ENCODE results near the gene PARP2. TPM values are rescaled to one million over a fixed set of nuclear protein-coding genes. Genes with fewer than 3 reads are reported as not detected.

PARP2 gene
- total RNA-seq, 1 experiment from 2014 or later = 38.3 TPM

DNA sequence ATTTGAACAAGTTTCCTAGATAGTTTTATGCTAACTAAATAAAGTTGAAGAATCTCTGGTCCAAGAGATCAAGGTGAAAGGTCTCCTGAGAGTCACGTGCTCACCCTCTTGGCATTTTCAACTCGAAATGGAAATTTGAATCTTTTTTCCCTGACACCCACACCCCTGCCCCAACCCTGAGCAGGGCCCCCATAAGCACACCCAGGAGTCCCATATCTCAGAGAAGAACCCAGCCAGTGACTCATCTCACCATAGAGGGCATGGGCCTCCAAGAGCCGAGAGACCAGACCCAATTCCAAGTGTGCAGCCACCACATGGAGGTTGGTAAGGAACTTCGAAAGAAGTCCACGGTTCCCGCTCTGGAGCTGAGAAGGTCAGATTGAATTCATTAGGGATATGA lies 37.2 kb downstream of the PARP2 start:
- Histone ChIP-seq H3K9me3 (ENCODE audit: low read length) (no peaks in the 10 kb centered on the region), H3K27me3 (ENCODE audit: low read length) (no peaks in the 10 kb centered on the region), H3K9ac (ENCODE audit: low read length) (no peak overlapping the region), H3K9me2 (replicated peaks; ENCODE audit: low read length) (no peaks in the 10 kb centered on the region), H3F3A (ENCODE audit: low read length, unreplicated experiment) (no peaks in the 10 kb centered on the region), H2AFZ (ENCODE audit: low read length) (no peak overlapping the region), H3K4me2 (ENCODE audit: low read length) (no peak overlapping the region), H4K20me1 (ENCODE audit: low read length) (no peaks in the 10 kb centered on the region), H3K4me1 (ENCODE audit: insufficient read depth, low read length) (no peaks in the 10 kb centered on the region), H3K79me2 (ENCODE audit: low read length) (no peaks in the 10 kb centered on the region), H3K27ac (ENCODE audit: low read length) (no peak overlapping the region), H3K4me3 (ENCODE audit: low read length) (no peak overlapping the region), H3K36me3 (ENCODE audit: low read depth, low read length) (peaks cover 10% of the 10 kb centered on the region; the same call in 1 of the 2 replicates)
- ATAC-seq = no peak
- no TSS peak for BruUV-seq (replicated peaks)
- ChIA-PET POLR2A (ENCODE audit: unreplicated experiment) (no interaction called here), CTCF (no interaction called here)
- intact Hi-C loops (cut with micrococcal nuclease) = no loop called here
- TF ChIP-seq EZH2phosphoT487 (IDR thresholded peaks at IDR 0.05; ENCODE audit: borderline replicate concordance, low read length) (no peak), EZH2 (IDR thresholded peaks at IDR 0.05; ENCODE audit: low read length, unreplicated experiment) (no peak)
- TF ChIP-seq, protein P1, sequence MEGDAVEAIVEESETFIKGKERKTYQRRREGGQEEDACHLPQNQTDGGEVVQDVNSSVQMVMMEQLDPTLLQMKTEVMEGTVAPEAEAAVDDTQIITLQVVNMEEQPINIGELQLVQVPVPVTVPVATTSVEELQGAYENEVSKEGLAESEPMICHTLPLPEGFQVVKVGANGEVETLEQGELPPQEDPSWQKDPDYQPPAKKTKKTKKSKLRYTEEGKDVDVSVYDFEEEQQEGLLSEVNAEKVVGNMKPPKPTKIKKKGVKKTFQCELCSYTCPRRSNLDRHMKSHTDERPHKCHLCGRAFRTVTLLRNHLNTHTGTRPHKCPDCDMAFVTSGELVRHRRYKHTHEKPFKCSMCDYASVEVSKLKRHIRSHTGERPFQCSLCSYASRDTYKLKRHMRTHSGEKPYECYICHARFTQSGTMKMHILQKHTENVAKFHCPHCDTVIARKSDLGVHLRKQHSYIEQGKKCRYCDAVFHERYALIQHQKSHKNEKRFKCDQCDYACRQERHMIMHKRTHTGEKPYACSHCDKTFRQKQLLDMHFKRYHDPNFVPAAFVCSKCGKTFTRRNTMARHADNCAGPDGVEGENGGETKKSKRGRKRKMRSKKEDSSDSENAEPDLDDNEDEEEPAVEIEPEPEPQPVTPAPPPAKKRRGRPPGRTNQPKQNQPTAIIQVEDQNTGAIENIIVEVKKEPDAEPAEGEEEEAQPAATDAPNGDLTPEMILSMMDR (conservative IDR thresholded peaks at IDR 0.05; ENCODE audit: low read depth, low read length) = no peak
- no peak for DNase-seq

GRCh38 chr14:20381341-20381740 lies 37.9 kb downstream of the PARP2 start:
- no peaks in the 10 kb centered on the region for H4K20me1 ChIP-seq (ENCODE audit: low read length)
- H3K9me3 ChIP-seq (ENCODE audit: low read length) = no peaks in the 10 kb centered on the region
- H3F3A ChIP-seq (ENCODE audit: low read length, unreplicated experiment) = no peaks in the 10 kb centered on the region
- ATAC-seq (no peak), DNase-seq (no peak)
- POLR2A ChIA-PET (ENCODE audit: unreplicated experiment) = no interaction called here
- TF ChIP-seq EZH2 (IDR thresholded peaks at IDR 0.05; ENCODE audit: low read length, unreplicated experiment) = no peak
- H3K36me3 ChIP-seq (ENCODE audit: low read depth, low read length) = peaks cover 10% of the 10 kb centered on the region; the same call in 1 of the 2 replicates
- no peaks in the 10 kb centered on the region for H3K27me3 ChIP-seq (ENCODE audit: low read length)
- no TSS peak for BruUV-seq (replicated peaks)
- intact Hi-C loops (cut with micrococcal nuclease) = no loop called here
- no peak overlapping the region for H3K4me2 ChIP-seq (ENCODE audit: low read length)
- no peak overlapping the region for H2AFZ ChIP-seq (ENCODE audit: low read length)
- no peak overlapping the region for H3K27ac ChIP-seq (ENCODE audit: low read length)
- H3K9ac ChIP-seq (ENCODE audit: low read length) = no peak overlapping the region
- H3K79me2 ChIP-seq (ENCODE audit: low read length) = no peaks in the 10 kb centered on the region
- H3K9me2 ChIP-seq (replicated peaks; ENCODE audit: low read length) = no peaks in the 10 kb centered on the region
- H3K4me1 ChIP-seq (ENCODE audit: insufficient read depth, low read length) = no peaks in the 10 kb centered on the region
- CTCF ChIA-PET = no interaction called here
- no peak overlapping the region for H3K4me3 ChIP-seq (ENCODE audit: low read length)

- H3K4me1 ChIP-seq (ENCODE audit: insufficient read depth, low read length) = no peaks in the 10 kb centered on the region
- no peak overlapping the region for H2AFZ ChIP-seq (ENCODE audit: low read length)
- ATAC-seq (no peak), DNase-seq (no peak)
- no peaks in the 10 kb centered on the region for H3K9me2 ChIP-seq (replicated peaks; ENCODE audit: low read length)
- no peak overlapping the region for H3K9ac ChIP-seq (ENCODE audit: low read length)
- ChIA-PET POLR2A (ENCODE audit: unreplicated experiment) (no interaction called here), CTCF (no interaction called here)
- no peaks in the 10 kb centered on the region for H3K9me3 ChIP-seq (ENCODE audit: low read length)
- peaks cover 10% of the 10 kb centered on the region; the same call in 1 of the 2 replicates for H3K36me3 ChIP-seq (ENCODE audit: low read depth, low read length)
- H3K4me2 ChIP-seq (ENCODE audit: low read length) = no peak overlapping the region
- TF ChIP-seq, protein P1 (conservative IDR thresholded peaks at IDR 0.05; ENCODE audit: low read depth, low read length) = no peak
- TF ChIP-seq EZH2 (IDR thresholded peaks at IDR 0.05; ENCODE audit: low read length, unreplicated experiment) (no peak), EZH2phosphoT487 (IDR thresholded peaks at IDR 0.05; ENCODE audit: borderline replicate concordance, low read length) (no peak)
- H3K79me2 ChIP-seq (ENCODE audit: low read length) = no peaks in the 10 kb centered on the region
- intact Hi-C loops (cut with micrococcal nuclease) = no loop called here
- no peaks in the 10 kb centered on the region for H4K20me1 ChIP-seq (ENCODE audit: low read length)
- no peaks in the 10 kb centered on the region for H3F3A ChIP-seq (ENCODE audit: low read length, unreplicated experiment)
- no peak overlapping the region for H3K4me3 ChIP-seq (ENCODE audit: low read length)
- no peak overlapping the region for H3K27ac ChIP-seq (ENCODE audit: low read length)
- H3K27me3 ChIP-seq (ENCODE audit: low read length) = no peaks in the 10 kb centered on the region
- BruUV-seq (replicated peaks) = no TSS peak
Observed at GRCh38 chr14:20382526-20382925, 39.1 kb downstream of the PARP2 start.

All from PC-3 (cell line).